Measurements from ENCODE around the gene RPRD2.

The RPRD2 gene

GRCh38 chr1:150472601-150473200, 108.8 kb downstream of the RPRD2 start:
- no peak for DNase-seq (ENCODE audit: low spot score)

- DNase-seq (ENCODE audit: low spot score): no peak
Measured at GRCh38 chr1:150473659-150474058, 109.7 kb downstream of the RPRD2 start.

DNA sequence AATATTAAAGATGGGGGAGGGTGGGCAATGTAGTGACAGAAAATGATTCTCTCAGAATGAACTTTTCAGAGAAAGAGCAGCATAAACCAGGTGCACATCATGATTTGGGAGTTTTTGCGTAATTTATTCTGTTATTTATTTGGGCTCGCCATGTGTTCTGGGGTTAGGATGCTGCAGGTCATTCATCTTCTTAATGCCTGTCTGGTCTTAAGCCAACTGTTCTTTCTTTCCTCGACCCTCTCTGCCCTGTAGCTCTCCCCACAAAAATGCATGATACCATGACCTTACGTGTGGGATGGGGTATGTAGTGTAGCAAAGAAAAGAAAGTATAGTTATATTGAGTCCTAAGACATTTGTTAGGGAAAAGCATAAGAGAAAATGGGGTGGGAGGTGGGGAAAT, 110.9 kb downstream of the RPRD2 start:
- no peak for DNase-seq (ENCODE audit: low spot score)

GRCh38 chr1:150476754-150477153, 112.8 kb downstream of the RPRD2 start:
- DNase-seq (ENCODE audit: low spot score): no peak

- DNase-seq (ENCODE audit: low spot score): no peak
Measured at GRCh38 chr1:150477320-150477719, 113.4 kb downstream of the RPRD2 start.

GRCh38 chr1:150477733-150478132, 113.8 kb downstream of the RPRD2 start:
- DNase-seq (ENCODE audit: low spot score): no peak

- DNase-seq (ENCODE audit: low spot score): no peak
Measured at GRCh38 chr1:150479370-150479769, 115.4 kb downstream of the RPRD2 start.

DNA sequence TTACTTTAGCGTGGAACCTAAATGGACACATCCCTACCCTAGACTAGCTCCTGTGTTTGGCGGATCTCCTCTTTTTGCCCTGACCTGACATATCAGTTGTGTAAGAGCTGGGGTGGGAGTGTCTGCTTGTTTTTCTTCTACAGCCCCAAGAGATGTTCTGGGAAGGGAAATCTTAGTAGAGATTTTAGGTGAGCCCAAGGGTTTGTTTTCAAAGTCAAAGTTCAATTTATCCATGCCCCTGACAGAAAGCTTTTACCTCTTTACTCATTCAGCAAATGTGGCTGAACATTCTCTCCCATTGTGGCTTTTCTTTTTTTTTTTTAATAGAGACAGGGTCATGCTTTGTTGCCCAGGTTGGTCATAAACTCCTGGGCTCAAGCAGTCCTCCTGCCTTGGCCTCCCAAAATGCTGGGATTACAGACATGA, 116.0 kb downstream of the RPRD2 start:
- no peak for DNase-seq (ENCODE audit: low spot score)

DNA sequence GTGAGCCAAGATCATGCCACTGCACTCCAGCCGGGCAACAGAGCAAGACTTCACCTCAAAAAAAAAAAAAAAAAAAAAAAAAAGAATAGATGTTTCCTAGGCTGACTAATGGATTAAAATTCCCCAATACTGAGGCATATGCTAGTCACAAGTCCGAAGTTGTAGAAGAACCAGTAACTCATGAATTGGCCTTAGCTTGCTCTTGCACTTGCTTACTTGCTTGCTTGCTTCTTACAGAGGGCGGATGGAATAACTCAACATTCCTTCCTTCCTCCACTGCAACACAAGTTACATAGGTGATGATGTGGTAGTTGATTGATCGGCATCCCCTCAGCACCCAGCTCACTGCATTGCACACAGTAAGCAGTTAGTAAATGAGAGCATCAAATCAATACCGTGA, 120.5 kb downstream of the RPRD2 start:
- peak; percentile 47 for DNase-seq (ENCODE audit: low spot score)

DNA sequence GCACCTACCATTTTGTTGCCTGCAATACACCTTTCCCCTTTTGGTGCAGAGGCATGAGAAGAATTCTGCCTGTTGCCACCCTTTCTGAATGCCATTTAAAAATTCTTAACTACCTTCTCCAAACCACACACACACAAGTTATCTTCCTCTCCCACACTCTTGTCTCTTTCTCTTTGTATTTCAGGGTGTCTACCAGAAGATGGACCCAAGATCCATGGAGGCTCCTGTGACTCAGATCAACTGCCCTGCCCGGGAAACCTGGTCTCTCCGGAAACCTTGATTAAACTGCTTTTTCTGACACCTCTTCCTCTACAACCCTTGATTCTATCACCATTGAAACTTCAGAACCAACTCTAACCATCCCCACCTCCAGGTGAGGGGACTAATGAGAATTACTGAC, 120.9 kb downstream of the RPRD2 start:
- DNase-seq (ENCODE audit: low spot score): peak; percentile 61

GRCh38 chr1:150486966-150487762, 123.2 kb downstream of the RPRD2 start, which contains the start of gene TARS2:
TSS of gene TARS2 (plus strand) at chr1:150487419. CDS start at chr1:150487451, 32 bp downstream.
- peak; percentile 98 for DNase-seq (ENCODE audit: low spot score)

- no peak for DNase-seq (ENCODE audit: low spot score)
Measured at GRCh38 chr1:150487763-150488115, 123.8 kb downstream of the RPRD2 start.

- DNase-seq (ENCODE audit: low spot score): no peak
Measured at GRCh38 chr1:150493175-150493574, 129.2 kb downstream of the RPRD2 start.

DNA sequence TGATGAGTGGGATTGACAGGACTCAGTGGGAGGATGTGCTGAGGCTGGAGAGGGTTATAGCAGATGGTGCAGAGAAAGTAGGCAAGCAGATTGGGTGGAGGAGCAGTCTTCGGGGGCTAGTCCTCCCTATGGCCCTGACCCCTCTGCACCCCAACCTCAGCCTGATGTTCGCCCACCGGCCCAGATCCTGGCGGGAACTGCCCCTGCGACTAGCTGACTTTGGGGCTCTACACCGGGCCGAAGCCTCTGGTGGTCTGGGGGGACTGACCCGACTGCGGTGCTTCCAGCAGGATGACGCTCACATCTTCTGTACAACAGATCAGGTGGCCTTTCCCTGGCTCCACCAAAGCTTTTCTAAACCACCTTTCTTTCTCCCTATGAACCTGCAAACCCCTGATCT, 134.4 kb downstream of the RPRD2 start:
- DNase-seq (ENCODE audit: low spot score): no peak

DNA sequence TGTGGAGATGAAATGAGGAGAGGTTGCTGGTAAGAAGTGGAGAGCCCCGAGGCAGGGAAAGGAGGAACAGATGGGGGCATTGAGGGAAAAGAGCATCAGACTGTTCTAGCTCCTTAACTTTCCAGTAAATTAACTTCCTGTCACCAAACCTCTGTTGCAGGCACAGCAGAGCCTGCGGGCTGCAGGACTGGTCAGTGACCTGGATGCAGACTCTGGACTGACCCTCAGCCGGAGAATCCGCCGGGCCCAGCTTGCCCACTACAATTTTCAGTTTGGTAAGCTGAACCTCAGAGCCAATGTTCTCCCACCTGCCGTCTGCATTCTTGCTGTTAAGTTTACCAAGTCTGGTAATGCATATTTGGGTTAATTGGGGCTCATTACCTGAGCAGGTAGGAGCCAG, 141.5 kb downstream of the RPRD2 start:
- no peak for DNase-seq (ENCODE audit: low spot score)

GRCh38 chr1:150507912-150508864, 144.2 kb downstream of the RPRD2 start, which contains the start of gene ECM1:
TSS of gene ECM1 (plus strand) at chr1:150508109. CDS start at chr1:150508210, 101 bp downstream.
- DNase-seq (ENCODE audit: low spot score): peak; percentile 92

DNA sequence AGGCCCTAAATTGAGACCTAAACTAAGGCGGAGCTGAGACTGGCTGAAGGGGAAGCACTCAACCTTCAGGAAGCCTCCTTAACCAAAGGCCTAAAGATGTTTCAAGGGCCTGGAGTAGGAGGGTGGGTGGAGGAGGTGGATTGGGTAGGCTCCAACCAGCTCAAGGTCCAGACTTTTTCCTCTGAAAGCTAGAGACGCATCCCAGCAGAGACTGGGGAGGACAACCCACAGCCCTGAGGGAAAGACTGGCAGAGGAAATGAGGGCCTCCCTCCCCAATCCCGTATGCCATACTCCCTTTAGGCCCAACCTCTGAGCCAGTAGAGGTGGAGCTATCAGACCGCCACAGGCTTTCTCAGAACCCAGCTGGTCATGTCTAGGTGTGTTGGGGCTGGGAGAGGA, 145.0 kb downstream of the RPRD2 start:
- peak; percentile 70 for DNase-seq (ENCODE audit: low spot score)

DNA sequence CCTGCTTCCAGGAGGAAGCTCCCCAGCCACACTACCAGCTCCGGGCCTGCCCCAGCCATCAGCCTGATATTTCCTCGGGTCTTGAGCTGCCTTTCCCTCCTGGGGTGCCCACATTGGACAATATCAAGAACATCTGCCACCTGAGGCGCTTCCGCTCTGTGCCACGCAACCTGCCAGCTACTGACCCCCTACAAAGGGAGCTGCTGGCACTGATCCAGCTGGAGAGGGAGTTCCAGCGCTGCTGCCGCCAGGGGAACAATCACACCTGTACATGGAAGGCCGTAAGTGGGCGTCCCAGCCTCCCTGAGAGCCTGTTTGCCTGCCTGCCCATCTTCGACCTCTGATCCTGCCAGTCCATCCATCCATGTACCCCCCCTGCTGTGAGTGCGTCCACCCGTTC, 147.6 kb downstream of the RPRD2 start:
- no peak for DNase-seq (ENCODE audit: low spot score)

DNA sequence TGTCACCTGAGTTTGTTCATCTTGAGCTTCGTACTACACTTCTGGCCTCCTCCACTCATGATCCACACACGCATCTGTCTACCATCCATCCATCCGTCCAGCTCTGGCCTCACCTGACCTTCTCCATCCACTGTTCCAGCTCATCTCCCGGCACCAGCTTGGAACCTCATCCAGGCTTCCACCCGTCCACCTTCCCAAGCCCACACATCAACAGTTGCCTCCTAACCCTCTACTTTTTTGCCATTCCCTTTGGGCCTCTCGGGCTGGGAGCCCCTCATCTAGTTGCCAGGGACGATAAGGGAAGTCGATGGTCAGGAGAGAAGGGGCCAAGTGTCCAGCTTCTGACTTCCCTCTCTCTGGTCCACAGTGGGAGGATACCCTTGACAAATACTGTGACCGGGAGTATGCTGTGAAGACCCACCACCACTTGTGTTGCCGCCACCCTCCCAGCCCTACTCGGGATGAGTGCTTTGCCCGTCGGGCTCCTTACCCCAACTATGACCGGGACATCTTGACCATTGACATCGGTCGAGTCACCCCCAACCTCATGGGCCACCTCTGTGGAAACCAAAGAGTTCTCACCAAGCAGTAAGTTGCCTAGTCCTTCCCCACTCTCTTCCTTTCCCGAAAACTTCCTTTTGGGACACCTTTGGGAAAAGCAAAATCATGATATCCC, 148.2 kb downstream of the RPRD2 start:
- no peak for DNase-seq (ENCODE audit: low spot score)

DNA sequence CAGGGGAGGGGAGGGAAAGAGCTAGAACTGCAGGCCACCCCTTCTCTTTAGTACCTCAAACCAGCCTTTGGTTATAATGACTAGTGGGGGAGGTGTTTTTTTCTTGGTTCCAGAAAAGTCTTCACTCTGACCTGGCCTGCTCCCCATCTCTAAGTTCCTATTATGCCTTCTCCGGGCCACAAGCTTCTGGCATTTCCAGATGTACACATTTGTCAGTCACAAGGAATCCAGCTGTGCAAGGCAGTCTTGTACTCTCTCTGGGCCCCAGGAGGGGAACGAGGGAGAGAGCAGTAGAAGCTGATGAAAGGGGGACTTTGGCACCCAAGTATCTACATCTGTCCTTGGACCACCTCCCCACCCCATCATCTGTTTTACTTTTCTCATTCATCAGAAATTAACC, 148.9 kb downstream of the RPRD2 start:
- no peak for DNase-seq (ENCODE audit: low spot score)

GRCh38 chr1:150513351-150513791, 149.4 kb downstream of the RPRD2 start:
- no peak for DNase-seq (ENCODE audit: low spot score)

DNA sequence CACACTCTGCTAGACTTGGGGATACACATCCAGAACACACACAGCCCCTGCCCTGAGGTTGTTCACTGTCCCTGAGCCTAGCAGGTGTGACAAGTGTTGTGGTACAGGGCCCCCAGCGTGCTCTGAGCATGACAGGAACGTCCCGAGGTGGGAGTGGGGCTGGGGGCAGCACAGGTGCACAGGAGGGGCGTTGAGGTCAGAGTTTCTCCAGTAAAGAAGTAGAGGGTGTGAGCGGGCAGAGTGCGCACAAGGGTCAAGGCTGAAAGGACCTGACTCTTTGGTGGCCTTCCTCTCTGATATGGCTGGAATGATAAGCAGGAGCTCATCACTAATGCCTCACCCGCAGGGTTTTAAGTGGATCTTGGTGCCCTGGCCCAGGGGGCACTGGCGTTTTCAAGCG, 150.3 kb downstream of the RPRD2 start:
- no peak for DNase-seq (ENCODE audit: low spot score)

Measured in AG08395 (cell line).